SK-N-SH (cell line): ENCODE measurements around the gene MZF1. TPM values are rescaled to one million over a fixed set of nuclear protein-coding genes. Genes with fewer than 3 reads are reported as not detected.

Experiments
- CTCF ChIA-PET: fragments of 300-600, 350-600 bp; formaldehyde crosslinking; extraction: SDS; loops from one replicate; lab custom pipeline; 2021; lab: Yijun Ruan, JAX
- POLR2A ChIA-PET: fragments of 350-600 bp; sonication (Branson Sonifier 250); formaldehyde crosslinking; extraction: SDS; loops from one replicate; lab custom pipeline; 2020; ENCODE audit warnings: antibody characterized with exemption, inconsistent platforms; lab: Yijun Ruan, JAX
- DNase-seq: peaks from one replicate; pipeline ENCODE4 v3.0.0; 2012
- H2AFZ ChIP-seq: fragments of 200-600 bp; sonication (generic); 2 replicates; pipeline ENCODE4 v1.8.1; 2016; ENCODE audit warnings: antibody characterized with exemption, mild to moderate bottlenecking, low read depth
- H3F3A ChIP-seq: fragments of 200-600 bp; sonication (generic); replicated peaks from 2 replicates; pipeline ENCODE3; 2016; ENCODE audit warnings: antibody characterized with exemption, mild to moderate bottlenecking; ENCODE audit not compliant: insufficient read depth
- H3K27ac ChIP-seq, 2 experiments: fragments of 200-500 bp in 1 of 2; fragments of 200-600 bp in 1 of 2; sonication (Bioruptor generic) in 1 of 2; sonication (generic), shearing (Covaris generic) in 1 of 2; 2 replicates each; pipeline versions ENCODE4 v1.5.1 to v1.6.1; 2014 to 2016; ENCODE audit warnings: low read depth in 2 of 2, inconsistent platforms in 1 of 2, low read length in 1 of 2, mild to moderate bottlenecking in 1 of 2, mixed read lengths in 1 of 2
- H3K27me3 ChIP-seq: fragments of 200-600 bp; sonication (generic), shearing (Covaris generic); 2 replicates; pipeline ENCODE4 v1.6.1; 2016; ENCODE audit warnings: mixed run types; ENCODE audit not compliant: insufficient read depth
- H3K36me3 ChIP-seq, 2 experiments: fragments of 200-500 bp in 1 of 2; fragments of 200-600 bp in 1 of 2; sonication (Bioruptor generic) in 1 of 2; sonication (generic) in 1 of 2; replicated peaks in 1 of 2; 2 replicates each; pipeline versions ENCODE3 to v1.5.1; 2014 to 2016; ENCODE audit warnings: low read length in 1 of 2, mild to moderate bottlenecking in 1 of 2; ENCODE audit not compliant: insufficient read depth in 2 of 2, control insufficient read depth in 1 of 2
- H3K4me1 ChIP-seq, 2 experiments: fragments of 200-500 bp in 1 of 2; fragments of 200-600 bp in 1 of 2; sonication (Bioruptor generic) in 1 of 2; sonication (generic), shearing (Covaris generic) in 1 of 2; 2 replicates each; pipeline versions ENCODE4 v1.5.1 to v1.6.1; 2014 to 2016; ENCODE audit warnings: low read depth in 1 of 2, low read length in 1 of 2, mixed run types in 1 of 2; ENCODE audit not compliant: insufficient read depth in 2 of 2, control insufficient read depth in 1 of 2
- H3K4me2 ChIP-seq: fragments of 200-600 bp; sonication (generic), shearing (Covaris generic); 2 replicates; pipeline ENCODE4 v1.6.1; 2017; ENCODE audit warnings: mixed run types
- H3K4me3 ChIP-seq, 2 experiments: fragments of 200-500 bp in 1 of 2; fragments of 200-600 bp in 1 of 2; sonication (Bioruptor generic) in 1 of 2; sonication (generic), shearing (Covaris generic) in 1 of 2; 2 replicates each; pipeline versions ENCODE4 v1.5.1 to v1.8.1; 2014 to 2016; ENCODE audit warnings: low read depth in 2 of 2, inconsistent platforms in 1 of 2, low read length in 1 of 2, mild to moderate bottlenecking in 1 of 2, mixed read lengths in 1 of 2, moderate library complexity in 1 of 2
- H3K79me2 ChIP-seq: fragments of 200-600 bp; sonication (generic); 2 replicates; pipeline ENCODE4 v1.8.1; 2017; ENCODE audit warnings: mild to moderate bottlenecking; ENCODE audit not compliant: insufficient read depth
- H3K9ac ChIP-seq: fragments of 200-600 bp; sonication (generic); 2 replicates; pipeline ENCODE4 v1.6.1; 2017; ENCODE audit warnings: mixed run types
- H3K9me2 ChIP-seq: fragments of 200-600 bp; sonication (generic); 2 replicates; pipeline ENCODE4 v1.6.1; 2017; ENCODE audit warnings: mixed run types
- H3K9me3 ChIP-seq: fragments of 200-600 bp; sonication (generic); 2 replicates; pipeline ENCODE4 v1.6.1; 2017; ENCODE audit warnings: mixed run types, mild to moderate bottlenecking, moderate library complexity
- H4K20me1 ChIP-seq: fragments of 200-600 bp; sonication (generic); 2 replicates; pipeline ENCODE4 v1.6.1; 2017; ENCODE audit warnings: mild to moderate bottlenecking, mixed run types; ENCODE audit not compliant: insufficient read depth
- CHD2 ChIP-seq: fragments of 150-350 bp; IDR thresholded peaks from 2 replicates; pipeline ENCODE4 v1.6.1; 2018; ENCODE audit warnings: low read length; ENCODE audit not compliant: partially characterized antibody
- CTCF ChIP-seq: fragments of 200-600 bp; sonication (generic); IDR thresholded peaks from 2 replicates; pipeline ENCODE4 v1.6.1; 2017; ENCODE audit warnings: antibody characterized with exemption, mild to moderate bottlenecking, moderate library complexity
- ELF1 ChIP-seq: IDR thresholded peaks from 2 replicates; pipeline ENCODE4 v1.4.0; 2012
- EZH2phosphoT487 ChIP-seq: fragments of 200-600 bp; sonication (generic); IDR thresholded peaks from 2 replicates; pipeline ENCODE4 v1.6.1; 2017; ENCODE audit warnings: low read depth, mixed run types, mild to moderate bottlenecking, antibody characterized with exemption, moderate library complexity, borderline replicate concordance
- FOSL2 ChIP-seq: IDR thresholded peaks from 2 replicates; pipeline ENCODE4 v1.4.0; 2012; ENCODE audit warnings: low read depth, mild to moderate bottlenecking, moderate library complexity, borderline replicate concordance
- GABPA ChIP-seq: IDR thresholded peaks from 2 replicates; pipeline ENCODE4 v1.4.0; 2012; ENCODE audit warnings: low read depth, mild to moderate bottlenecking
- IRF3 ChIP-seq: fragments of 150-350 bp; IDR thresholded peaks from 2 replicates; pipeline ENCODE4 v1.6.1; 2016; ENCODE audit warnings: mild to moderate bottlenecking, low read depth, low read length
- JUND ChIP-seq: IDR thresholded peaks from 2 replicates; pipeline ENCODE4 v1.4.0; 2012
- MEF2A ChIP-seq: IDR thresholded peaks from 2 replicates; pipeline ENCODE4 v1.4.0; 2012; ENCODE audit warnings: low read depth, borderline replicate concordance
- NFIC ChIP-seq: IDR thresholded peaks from 2 replicates; pipeline ENCODE4 v1.4.0; 2012; ENCODE audit warnings: borderline replicate concordance
- RAD21 ChIP-seq: IDR thresholded peaks from 2 replicates; pipeline ENCODE4 v1.6.1; 2012; ENCODE audit warnings: mild to moderate bottlenecking, low read length
- RCOR1 ChIP-seq: fragments of 150-350 bp; IDR thresholded peaks from 2 replicates; pipeline ENCODE4 v1.6.1; 2017; ENCODE audit warnings: antibody characterized with exemption, low read length
- REST ChIP-seq: IDR thresholded peaks from 2 replicates; pipeline ENCODE4 v1.6.1; 2012; ENCODE audit warnings: mild to moderate bottlenecking, low read depth, low read length, moderate library complexity
- RFX5 ChIP-seq: IDR thresholded peaks from 2 replicates; pipeline ENCODE4 v1.6.1; 2012; ENCODE audit warnings: mild to moderate bottlenecking, improper control_type of control experiment, low read length
- RXRA ChIP-seq: IDR thresholded peaks from 2 replicates; pipeline ENCODE4 v1.4.0; 2012; ENCODE audit warnings: low read depth, mild to moderate bottlenecking, borderline replicate concordance
- TAF1 ChIP-seq: IDR thresholded peaks from 2 replicates; pipeline ENCODE4 v1.6.1; 2012; ENCODE audit warnings: low read depth, mild to moderate bottlenecking, low read length, moderate library complexity, borderline replicate concordance
- TCF12 ChIP-seq: IDR thresholded peaks from 2 replicates; pipeline ENCODE4 v1.4.0; 2012
- TEAD4 ChIP-seq: IDR thresholded peaks from 2 replicates; pipeline ENCODE4 v1.4.0; 2012; ENCODE audit warnings: mild to moderate bottlenecking, borderline replicate concordance; ENCODE audit not compliant: insufficient read depth
- USF1 ChIP-seq: IDR thresholded peaks from 2 replicates; pipeline ENCODE4 v1.4.0; 2012; ENCODE audit warnings: low read depth, borderline replicate concordance
- USF2 ChIP-seq: fragments of 150-350 bp; IDR thresholded peaks from 2 replicates; pipeline ENCODE4 v1.6.1; 2017; ENCODE audit warnings: antibody characterized with exemption, low read length, low read depth, borderline replicate concordance
- ZBTB33 ChIP-seq: IDR thresholded peaks from 2 replicates; pipeline ENCODE4 v1.4.0; 2012; ENCODE audit warnings: low read depth, borderline replicate concordance
- WGBS: methylation state at CpG from one replicate; pipeline ENCODE4 v1.1.6; 2017; ENCODE audit warnings: low lambda C conversion rate; 5-methylcytosine and 5-hydroxymethylcytosine counted together
- polyA plus RNA-seq, 3 experiments: library from polyadenylated mRNA; depleted of rRNA; stranded (reverse); fragments of >200 nt; gene quantifications; 2 replicates each; pipeline ENCODE4 v1.2.3, GENCODE V29; 2012

MZF1 gene
- polyA plus RNA-seq, 1 of the 3 experiments (the other 2 are of a cell fraction), result 31.8 TPM

- Histone ChIP-seq H3K36me3 (peaks cover 9 to 28% of the 10 kb centered on the region in 2 experiments), H3K4me3 (peak overlapping the region; percentile 35 to 47; a peak in 3 of 4 replicates), H4K20me1 (no peaks in the 10 kb centered on the region; the same call in 1 of the 2 replicates), H3K27ac (peak overlapping the region; percentile 41 to 85), H2AFZ (no peak overlapping the region), H3K79me2 (peaks cover 53% of the 10 kb centered on the region), H3K9ac (peak overlapping the region; percentile 32; the same call in 1 of the 2 replicates), H3F3A (peaks cover 7% of the 10 kb centered on the region), H3K27me3 (no peaks in the 10 kb centered on the region), H3K9me2 (no peaks in the 10 kb centered on the region), H3K4me2 (peak overlapping the region; percentile 66), H3K9me3 (no peaks in the 10 kb centered on the region), H3K4me1 (peaks cover 0 to 34% of the 10 kb centered on the region in 2 experiments; a peak in 1 of 4 replicates)
- ChIA-PET POLR2A (interaction anchor here (1.2 to 1.9 kb wide), 4 partner anchors 30 to 46 kb away, joined by 3 to 10 read pairs (median 5); partner anchors contain the start of genes CHMP2A and TRIM28), CTCF (interaction anchor here (0.6 to 2.4 kb wide), 13 partner anchors 10 to 1151 kb away, joined by 3 to 23 read pairs (median 4); partner anchors contain the start of genes CHMP2A, TRAPPC2B, TRIM28 and ZNF547)
- peak; percentile 99 for DNase-seq
- WGBS, result 62% methylated on average over 16 of the region's 66 CpGs
- no peak for TF ChIP-seq USF1
- no peak for TF ChIP-seq RFX5
- no peak for TF ChIP-seq TEAD4
- TF ChIP-seq TAF1, result peak; percentile 17; the same call in 1 of the 2 replicates
- TF ChIP-seq GABPA, result no peak
- TF ChIP-seq ZBTB33, result no peak
- peak; percentile 43; the same call in 1 of the 2 replicates for TF ChIP-seq RCOR1
- no peak for TF ChIP-seq NFIC
- no peak for TF ChIP-seq ELF1
- peak; percentile 81 for TF ChIP-seq CHD2
- TF ChIP-seq JUND, result no peak
- peak; percentile 69 for TF ChIP-seq RAD21
- peak; percentile 85 for TF ChIP-seq CTCF
- TF ChIP-seq REST, result no peak
- TF ChIP-seq FOSL2, result no peak
- TF ChIP-seq TCF12, result no peak
- no peak for TF ChIP-seq RXRA
- TF ChIP-seq USF2, result no peak
- TF ChIP-seq MEF2A, result no peak
- TF ChIP-seq EZH2phosphoT487, result no peak
- TF ChIP-seq IRF3, result no peak
Observed at GRCh38 chr19:58513694-58514563, 59.2 kb downstream of the MZF1 start.
